Natural killer cell treated with Interleukin-12 subunit alpha and Interleukin-12 subunit beta and Interleukin-15 and Interleukin-18, amount 100 ng/mL, for 72 hours (primary cell): Measurements from ENCODE around the gene ANKRD2. TPM values are rescaled to one million over a fixed set of nuclear protein-coding genes. Genes with fewer than 3 reads are reported as not detected.

Source experiments
- ATAC-seq, 2 donors: fragments of 150-1000 bp; cut with Tn5 transposase in 1 of 2; sonication (Bioruptor Pico), chemical (Tn5 transposase) in 1 of 2; 2 replicates each; pipeline ENCODE4 v1.10.0; 2021
- DNase-seq: peaks from one replicate; pipeline ENCODE4 v3.0.0; 2022; ENCODE audit warnings: low spot score
- H3K27ac Mint-ChIP-seq, 2 donors: 1 replicate in 1 of 2; 2 replicates in 1 of 2; pipeline ENCODE4 v1.8.0; 2022; ENCODE audit warnings: mixed read lengths in 2 of 2, mild to moderate bottlenecking in 1 of 2, moderate library complexity in 1 of 2
- H3K27me3 Mint-ChIP-seq, 2 donors: 1 replicate in 1 of 2; 2 replicates in 1 of 2; pipeline ENCODE4 v1.8.0; 2022; ENCODE audit warnings: mixed read lengths in 2 of 2
- H3K36me3 Mint-ChIP-seq: one replicate; pipeline ENCODE4 v1.8.0; 2022; ENCODE audit warnings: mixed read lengths
- H3K4me1 Mint-ChIP-seq, 2 donors: 1 replicate in 1 of 2; 2 replicates in 1 of 2; pipeline ENCODE4 v1.8.0; 2022; ENCODE audit warnings: low read depth in 2 of 2, mixed read lengths in 2 of 2, mild to moderate bottlenecking in 1 of 2
- H3K4me3 Mint-ChIP-seq: one replicate; pipeline ENCODE4 v1.8.0; 2022; ENCODE audit warnings: mixed read lengths
- H3K9me3 Mint-ChIP-seq: 2 replicates; pipeline ENCODE4 v1.8.0; 2022; ENCODE audit warnings: mixed read lengths
- total RNA-seq, 2 donors: library from RNA; stranded (reverse); gene quantifications; one replicate each; pipeline ENCODE4 v1.2.3, GENCODE V29; 2022

ANKRD2 gene
- total RNA-seq, 2 donors from 2014 or later, result not detected

DNA sequence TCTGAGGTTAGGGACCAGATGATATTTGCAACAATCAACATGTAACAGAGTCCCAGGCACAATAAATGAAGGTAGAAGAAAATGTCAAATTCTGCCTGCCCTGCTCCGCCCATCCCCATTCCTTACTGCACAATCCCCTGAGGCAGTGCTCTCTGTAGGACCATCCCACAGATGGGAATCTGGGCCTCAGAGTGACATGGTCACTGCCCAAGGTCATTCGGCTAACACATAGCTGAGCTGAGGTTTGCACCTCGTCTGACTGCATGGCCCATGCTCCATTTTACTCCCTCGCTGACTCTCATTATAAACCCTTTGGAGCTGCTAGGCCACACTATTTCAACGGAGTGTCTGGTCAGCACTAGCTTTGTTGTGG lies 12.8 kb downstream of the ANKRD2 start:
- Mint-ChIP-seq H3K4me3 (no peak overlapping the region), H3K27me3 (peaks cover 0 to 2% of the 10 kb centered on the region in 2 donors), H3K27ac (no peak overlapping the region), H3K4me1 (peaks cover 10 to 12% of the 10 kb centered on the region in 2 donors), H3K9me3 (no peaks in the 10 kb centered on the region), H3K36me3 (no peaks in the 10 kb centered on the region)
- peak; percentile 8 for DNase-seq
- ATAC-seq, result no peak

DNA sequence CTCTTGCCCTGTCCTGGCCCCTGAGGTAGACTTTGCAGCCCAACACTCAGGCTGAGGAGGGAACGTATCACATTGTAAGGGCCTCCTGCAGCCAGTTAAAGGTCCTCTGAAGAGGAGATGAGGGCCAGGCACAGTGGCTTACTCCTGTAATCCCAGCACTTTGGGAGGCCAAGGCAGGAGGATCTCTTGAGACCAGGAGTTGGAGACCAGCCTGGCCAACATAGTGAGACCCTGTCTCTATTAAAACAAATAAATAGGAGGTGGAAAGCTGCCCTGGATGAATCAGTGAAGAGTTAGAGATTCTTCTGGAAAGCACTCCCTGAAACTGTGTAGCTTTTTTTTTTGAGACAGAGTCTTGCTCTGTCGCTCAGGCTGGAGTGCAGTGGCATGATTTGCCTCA lies 14.6 kb downstream of the ANKRD2 start:
- DNase-seq (peak; percentile 29), ATAC-seq (no peak)
- Mint-ChIP-seq H3K4me3 (no peak overlapping the region), H3K9me3 (no peaks in the 10 kb centered on the region), H3K4me1 (peaks cover 18 to 19% of the 10 kb centered on the region in 2 donors), H3K36me3 (no peaks in the 10 kb centered on the region), H3K27me3 (peaks cover 0 to 4% of the 10 kb centered on the region in 2 donors), H3K27ac (no peak overlapping the region)

DNA sequence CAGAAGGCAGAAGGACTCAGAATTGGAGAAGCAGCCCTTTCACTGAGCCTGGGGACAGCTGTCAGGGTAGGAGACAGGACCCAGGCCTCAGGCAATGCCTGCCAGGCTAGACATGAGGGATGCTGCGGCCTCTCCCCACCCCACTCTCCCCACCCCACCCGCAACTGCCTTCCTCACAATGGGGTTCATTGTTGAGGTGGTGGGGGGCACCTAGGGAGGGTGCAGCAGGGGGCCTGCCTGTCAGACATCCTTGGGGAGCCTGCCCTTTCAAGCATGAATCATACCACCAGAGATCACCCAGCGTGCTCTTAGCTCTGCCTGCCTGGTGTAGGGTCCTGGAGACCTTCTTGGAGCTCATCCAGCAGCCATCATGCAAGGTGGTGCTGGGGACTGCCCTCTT lies 16.9 kb downstream of the ANKRD2 start, which contains the start of gene C10orf62:
Gene C10orf62, plus strand, starts transcription at position 243 of the 400 bp plus-strand sequence. CDS start 177 bp downstream, outside the sequence.
- no peak for DNase-seq
- Mint-ChIP-seq H3K4me3 (peak within 1 kb of the TSS; percentile 34), H3K4me1 (peaks cover 18 to 19% of the 10 kb centered on the region in 2 donors), H3K27me3 (peaks cover 0 to 4% of the 10 kb centered on the region in 2 donors), H3K9me3 (no peaks in the 10 kb centered on the region), H3K36me3 (no peaks in the 10 kb centered on the region), H3K27ac (peak within 1 kb of the TSS; percentile 23 to 40)
- no peak for ATAC-seq

DNA sequence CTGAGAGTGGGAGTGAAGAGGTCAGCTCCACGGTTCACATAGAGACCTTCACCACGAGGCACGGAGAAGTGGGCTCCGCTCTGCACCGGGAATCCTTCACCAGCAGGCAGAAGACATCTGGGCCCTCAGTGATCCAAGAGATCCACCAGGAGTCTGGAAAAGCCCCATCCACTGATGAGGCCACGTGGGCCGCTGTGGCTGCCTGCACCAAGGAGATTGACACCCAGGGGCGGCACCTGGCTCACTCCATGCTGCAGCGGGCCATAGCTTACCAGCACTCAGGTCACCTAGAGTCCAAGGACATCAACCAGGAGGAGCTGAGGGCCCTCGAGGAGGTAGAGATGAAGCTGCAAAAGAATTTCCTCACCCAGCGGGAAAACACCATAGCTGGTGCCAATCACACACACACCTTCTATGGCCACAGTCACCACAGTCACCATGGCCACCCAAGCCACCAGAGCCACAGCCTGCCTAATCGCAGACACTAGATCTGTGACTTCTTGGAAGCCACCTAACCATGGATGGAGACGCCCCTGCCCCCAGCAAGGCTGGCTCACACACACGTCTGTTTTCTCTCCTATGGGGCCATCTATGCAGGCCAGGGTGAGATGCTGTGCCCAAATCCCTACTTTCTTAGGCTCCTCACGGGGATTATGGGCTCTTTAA lies 17.6 kb downstream of the ANKRD2 start:
- peaks cover 18 to 19% of the 10 kb centered on the region in 2 donors for H3K4me1 Mint-ChIP-seq
- no peaks in the 10 kb centered on the region for H3K9me3 Mint-ChIP-seq
- DNase-seq (peak; percentile 66), ATAC-seq (peak; percentile 89 to 92)
- peak overlapping the region; percentile 34 for H3K4me3 Mint-ChIP-seq
- peaks cover 0 to 4% of the 10 kb centered on the region in 2 donors for H3K27me3 Mint-ChIP-seq
- peak overlapping the region; percentile 23 to 40 for H3K27ac Mint-ChIP-seq
- no peaks in the 10 kb centered on the region for H3K36me3 Mint-ChIP-seq

DNA sequence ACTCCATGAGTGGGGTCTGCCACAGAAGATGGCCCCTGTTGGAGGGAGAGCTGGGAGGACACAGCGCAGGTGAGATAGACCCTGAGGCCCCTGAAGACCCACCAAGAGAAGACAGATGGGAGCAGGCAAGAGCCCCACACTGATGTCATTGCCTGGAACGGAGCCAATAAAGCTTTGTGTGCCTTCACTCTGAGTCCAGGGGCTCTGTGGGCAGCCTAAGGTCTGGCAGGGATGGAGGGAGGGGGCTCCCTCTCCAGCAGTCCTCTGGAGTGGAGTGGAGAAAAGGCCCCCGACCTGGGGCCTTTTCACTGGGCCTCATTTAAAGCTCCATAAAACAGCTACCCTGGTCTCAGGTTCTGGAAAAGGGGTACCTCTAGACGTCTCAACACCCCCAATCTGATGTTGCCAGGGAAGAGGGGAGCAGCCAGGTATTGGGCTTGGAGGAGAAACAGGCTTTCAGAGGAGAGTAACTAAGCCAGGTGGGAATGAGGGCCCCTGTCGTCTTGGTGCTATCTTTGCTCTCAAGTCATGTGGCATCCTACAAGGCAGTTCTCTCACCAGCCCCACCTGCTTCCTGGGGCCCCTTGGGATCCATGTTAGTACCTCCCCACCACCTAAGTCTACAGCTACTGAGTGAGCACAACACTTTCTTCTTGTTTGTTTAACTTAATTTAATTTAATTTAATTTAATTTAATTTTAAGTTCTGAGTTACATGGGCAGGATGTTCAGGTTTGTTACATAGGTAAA lies 18.3 kb downstream of the ANKRD2 start:
- DNase-seq (peak; percentile 37), ATAC-seq (no peak)
- Mint-ChIP-seq H3K4me1 (peaks cover 18 to 19% of the 10 kb centered on the region in 2 donors), H3K4me3 (peak overlapping the region; percentile 34), H3K9me3 (no peaks in the 10 kb centered on the region), H3K27me3 (peaks cover 0 to 4% of the 10 kb centered on the region in 2 donors), H3K27ac (peak overlapping the region; percentile 23 to 40), H3K36me3 (no peaks in the 10 kb centered on the region)

DNA sequence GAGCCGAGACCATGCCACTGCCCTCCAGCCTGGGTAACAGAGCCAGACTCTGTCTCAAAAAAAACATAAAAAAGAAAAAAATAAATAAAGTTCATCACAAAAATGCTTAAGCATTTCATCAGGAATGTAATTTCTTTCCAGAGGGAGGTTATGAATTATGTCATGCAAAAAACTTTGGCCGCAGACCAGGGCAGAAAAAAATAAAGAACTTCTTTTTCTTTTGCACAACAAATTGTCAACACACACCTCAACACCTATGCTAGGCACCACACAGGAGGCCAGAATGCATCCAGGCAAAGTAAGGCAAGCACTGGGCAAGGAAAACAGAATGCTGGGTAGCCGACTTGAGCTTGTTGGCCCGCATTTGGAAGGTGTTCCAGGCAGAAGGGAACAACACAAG lies 20.8 kb downstream of the ANKRD2 start:
- H3K36me3 Mint-ChIP-seq, result no peaks in the 10 kb centered on the region
- no peak overlapping the region for H3K4me3 Mint-ChIP-seq
- ATAC-seq, result no peak
- H3K27me3 Mint-ChIP-seq, result peaks cover 0 to 4% of the 10 kb centered on the region in 2 donors
- no peak for DNase-seq
- peaks cover 18 to 19% of the 10 kb centered on the region in 2 donors for H3K4me1 Mint-ChIP-seq
- no peak overlapping the region for H3K27ac Mint-ChIP-seq
- H3K9me3 Mint-ChIP-seq, result no peaks in the 10 kb centered on the region

DNA sequence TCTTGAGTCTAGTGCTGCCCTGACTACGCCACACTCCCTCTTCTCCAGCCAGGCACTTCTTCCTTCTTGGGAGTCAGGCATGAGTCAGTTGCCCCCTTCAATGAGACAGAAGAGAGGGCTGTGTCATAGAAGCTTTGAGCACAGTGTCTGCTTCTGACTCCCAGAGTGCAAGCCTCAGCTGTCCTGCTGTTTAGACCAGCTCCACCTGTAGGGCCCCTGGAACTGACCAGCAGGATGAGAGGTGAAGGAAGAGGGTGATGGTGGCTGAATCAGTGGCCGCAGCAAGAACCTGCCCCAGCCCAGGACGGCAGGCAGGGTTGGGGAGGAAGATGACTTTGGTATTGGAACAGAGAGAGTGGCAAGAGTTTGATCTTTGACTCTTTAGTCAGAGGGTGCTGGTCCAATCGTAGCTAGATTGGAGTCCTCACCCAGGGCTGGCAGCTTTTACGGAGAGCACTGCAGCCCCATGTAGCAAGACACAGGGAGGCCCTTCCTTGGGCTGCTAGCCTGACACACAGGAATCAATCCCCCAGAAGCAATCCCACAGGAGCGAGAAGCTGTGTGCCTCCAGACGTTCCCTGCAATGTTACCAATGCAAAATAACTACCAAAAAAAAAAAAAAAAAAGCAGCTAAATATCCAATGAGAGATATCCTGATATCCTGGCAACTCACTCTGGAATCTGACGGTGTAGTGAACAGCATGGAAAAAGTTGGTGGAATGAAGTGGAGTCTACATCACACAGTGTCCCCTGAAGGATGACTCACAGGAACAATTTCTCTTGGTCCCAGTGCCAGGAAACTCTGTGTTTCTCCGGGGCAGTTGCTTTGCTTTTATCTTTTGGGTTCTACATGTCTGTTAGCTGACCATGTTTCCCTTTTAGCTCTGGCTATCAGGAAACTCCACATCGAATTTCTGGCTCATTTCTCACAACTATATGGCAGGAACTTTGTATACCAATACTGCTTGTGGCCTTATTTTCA lies 23.8 kb downstream of the ANKRD2 start:
- peak; percentile 15 for DNase-seq
- no peaks in the 10 kb centered on the region for H3K27me3 Mint-ChIP-seq
- peak in 1 of 2 donors; percentile 43 for ATAC-seq
- H3K36me3 Mint-ChIP-seq, result no peaks in the 10 kb centered on the region
- H3K9me3 Mint-ChIP-seq, result no peaks in the 10 kb centered on the region
- H3K4me3 Mint-ChIP-seq, result no peak overlapping the region
- H3K27ac Mint-ChIP-seq, result no peak overlapping the region
- peaks cover 2 to 4% of the 10 kb centered on the region in 2 donors for H3K4me1 Mint-ChIP-seq

DNA sequence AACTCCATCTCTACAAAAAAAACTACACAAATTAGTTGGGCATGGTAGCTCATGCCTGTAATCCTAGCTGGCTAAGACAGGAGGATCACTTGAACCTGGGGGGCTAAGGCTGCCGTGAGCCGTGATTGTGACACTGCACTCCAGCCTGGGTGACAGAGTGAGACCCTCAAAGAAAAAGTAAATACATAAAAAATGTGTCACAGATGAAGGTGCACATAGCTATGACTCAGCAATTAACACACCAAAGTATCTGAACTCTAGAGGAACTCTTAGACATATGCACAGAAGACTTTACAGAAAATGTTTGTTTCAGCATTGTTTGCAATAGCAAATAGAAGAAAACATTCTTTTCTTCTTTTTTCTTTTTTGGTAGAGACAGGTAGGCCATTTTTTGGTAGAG lies 25.2 kb downstream of the ANKRD2 start:
- no peak overlapping the region for H3K27ac Mint-ChIP-seq
- H3K27me3 Mint-ChIP-seq, result no peaks in the 10 kb centered on the region
- no peak overlapping the region for H3K4me3 Mint-ChIP-seq
- ATAC-seq (no peak), DNase-seq (no peak)
- H3K4me1 Mint-ChIP-seq, result no peaks in the 10 kb centered on the region
- H3K36me3 Mint-ChIP-seq, result no peaks in the 10 kb centered on the region
- H3K9me3 Mint-ChIP-seq, result no peaks in the 10 kb centered on the region

DNA sequence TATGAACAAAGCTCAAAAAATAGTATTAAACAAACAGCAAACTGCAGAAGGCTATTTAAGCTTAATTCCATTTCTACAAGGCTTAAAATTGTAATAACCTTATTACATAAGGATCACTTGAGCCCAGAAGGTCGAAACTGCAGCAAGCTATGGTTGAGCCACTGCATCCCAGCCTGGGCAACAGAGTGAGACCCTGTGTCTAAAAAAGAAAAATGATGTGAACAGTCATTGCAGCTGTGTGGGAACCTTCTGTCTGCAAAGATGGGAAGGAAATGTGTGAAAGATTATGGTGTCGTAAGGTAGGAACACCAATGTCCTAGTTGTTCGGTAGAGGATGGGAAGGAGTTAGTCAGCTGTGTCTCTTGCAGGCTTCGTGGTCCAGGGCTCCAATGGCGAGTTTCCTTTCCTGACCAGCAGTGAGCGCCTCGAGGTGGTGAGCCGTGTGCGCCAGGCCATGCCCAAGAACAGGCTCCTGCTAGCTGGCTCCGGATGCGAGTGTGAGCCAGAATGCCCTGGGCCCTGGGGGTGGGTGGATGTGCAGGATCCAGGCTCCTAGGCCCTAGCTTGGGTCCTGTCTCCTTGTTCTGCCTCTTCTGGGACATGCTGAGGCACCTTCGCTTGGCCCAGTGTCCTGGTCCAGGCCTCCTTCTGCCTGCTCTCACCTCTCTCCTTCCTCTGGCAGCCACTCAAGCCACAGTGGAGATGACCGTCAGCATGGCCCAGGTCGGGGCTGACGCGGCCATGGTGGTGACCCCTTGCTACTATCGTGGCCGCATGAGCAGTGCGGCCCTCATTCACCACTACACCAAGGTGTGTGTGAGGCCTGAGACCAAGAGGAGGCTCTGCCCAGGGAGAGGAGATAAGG lies 26.1 kb downstream of the ANKRD2 start:
- H3K9me3 Mint-ChIP-seq, result no peaks in the 10 kb centered on the region
- H3K27me3 Mint-ChIP-seq, result no peaks in the 10 kb centered on the region
- H3K27ac Mint-ChIP-seq, result no peak overlapping the region
- no peaks in the 10 kb centered on the region for H3K4me1 Mint-ChIP-seq
- H3K4me3 Mint-ChIP-seq, result no peak overlapping the region
- ATAC-seq (peak in 1 of 2 donors; percentile 17), DNase-seq (peak; percentile 41)
- no peaks in the 10 kb centered on the region for H3K36me3 Mint-ChIP-seq

DNA sequence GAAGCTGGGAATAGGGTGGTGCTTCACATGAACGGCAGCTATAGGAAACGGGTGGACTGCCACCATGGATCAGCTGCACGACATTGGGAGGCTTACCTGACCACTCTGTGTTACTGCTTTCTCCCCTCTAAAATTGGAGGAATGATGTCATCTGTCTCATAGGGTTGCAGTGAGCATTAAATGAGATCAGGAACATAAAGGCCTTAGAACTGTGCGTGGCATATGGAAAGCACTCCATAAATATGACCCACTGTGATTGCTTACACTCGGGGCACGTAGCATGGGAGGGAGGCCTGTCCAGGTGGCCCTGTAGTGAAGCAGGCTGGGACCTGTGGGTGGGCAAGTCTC lies 26.7 kb downstream of the ANKRD2 start:
- Mint-ChIP-seq H3K4me1 (no peaks in the 10 kb centered on the region), H3K4me3 (no peak overlapping the region), H3K9me3 (no peaks in the 10 kb centered on the region), H3K36me3 (no peaks in the 10 kb centered on the region), H3K27me3 (no peaks in the 10 kb centered on the region), H3K27ac (no peak overlapping the region)
- peak; percentile 41 for DNase-seq
- ATAC-seq, result no peak

DNA sequence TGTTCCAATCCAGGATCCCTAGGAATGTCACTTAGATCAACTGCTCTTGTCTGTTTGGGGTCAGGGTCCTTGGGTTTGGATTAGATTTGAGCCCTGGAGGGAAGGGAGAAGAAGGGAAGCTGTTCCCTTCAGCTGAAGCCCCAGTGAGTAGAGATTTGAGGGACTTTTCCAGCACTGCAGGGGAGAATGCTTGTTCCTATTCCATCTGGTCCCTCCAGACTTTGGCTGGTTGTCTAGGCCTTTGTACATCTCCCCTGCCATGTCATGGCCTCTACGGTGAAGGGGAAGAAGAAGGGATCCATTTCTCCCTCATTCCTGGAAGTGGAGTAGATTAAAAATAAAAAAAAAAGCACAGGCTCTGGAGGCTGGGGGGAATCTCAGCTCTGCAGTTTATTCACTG lies 28.0 kb downstream of the ANKRD2 start:
- no peak overlapping the region for H3K27ac Mint-ChIP-seq
- ATAC-seq, result no peak
- H3K9me3 Mint-ChIP-seq, result no peaks in the 10 kb centered on the region

DNA sequence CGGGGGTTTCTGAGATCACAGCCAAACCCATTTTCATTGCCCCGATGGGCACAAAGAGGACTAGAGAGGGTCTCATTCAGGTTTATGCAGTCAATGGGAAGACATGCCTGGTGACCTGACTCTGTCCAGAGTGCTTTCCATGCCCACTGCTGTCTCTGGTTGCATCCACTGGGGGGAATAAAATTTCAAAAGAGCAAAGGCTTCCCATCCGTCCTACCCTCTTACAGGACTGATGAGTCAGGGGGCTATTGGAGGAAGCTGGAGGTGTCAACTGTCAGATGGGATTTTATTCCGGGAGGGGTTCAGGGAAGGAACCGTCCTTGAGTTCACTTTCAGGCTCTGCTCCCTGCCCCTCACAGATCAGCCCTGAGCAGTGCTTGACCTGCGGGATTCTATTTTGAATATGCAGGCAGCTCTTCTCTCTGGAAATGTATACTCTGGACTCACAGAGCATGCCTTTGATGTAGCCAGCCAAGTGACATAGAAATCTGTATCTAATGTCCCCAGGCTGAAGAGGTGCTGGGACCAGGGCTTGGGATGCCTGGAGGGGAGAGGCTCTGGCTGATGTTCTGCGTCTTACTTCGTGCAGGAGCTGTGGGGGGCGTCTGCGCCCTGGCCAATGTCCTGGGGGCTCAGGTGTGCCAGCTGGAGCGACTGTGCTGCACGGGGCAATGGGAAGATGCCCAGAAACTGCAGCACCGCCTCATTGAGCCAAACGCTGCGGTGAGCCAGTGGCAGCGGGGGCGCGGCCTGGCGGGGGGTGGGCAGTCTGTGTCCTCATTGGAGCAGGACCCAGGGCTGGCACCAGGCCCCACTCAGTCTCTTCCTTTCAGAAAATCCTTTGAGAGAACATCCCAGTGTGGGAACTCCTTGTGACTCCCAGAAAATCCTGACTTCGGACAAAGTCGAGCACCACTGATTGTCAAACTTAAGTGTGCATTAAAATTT lies 29.0 kb downstream of the ANKRD2 start:
- Mint-ChIP-seq H3K36me3 (no peaks in the 10 kb centered on the region), H3K27me3 (no peaks in the 10 kb centered on the region), H3K4me1 (no peaks in the 10 kb centered on the region), H3K9me3 (no peaks in the 10 kb centered on the region), H3K4me3 (no peak overlapping the region), H3K27ac (no peak overlapping the region)
- ATAC-seq (no peak), DNase-seq (no peak)

More for the DNA sequence above, 28.0 kb downstream of the ANKRD2 start:
- H3K36me3 Mint-ChIP-seq, result no peaks in the 10 kb centered on the region
- no peak for DNase-seq
- H3K27me3 Mint-ChIP-seq, result no peaks in the 10 kb centered on the region
- H3K4me1 Mint-ChIP-seq, result no peaks in the 10 kb centered on the region
- no peak overlapping the region for H3K4me3 Mint-ChIP-seq
